C4-2B (cell line): ENCODE data around the gene ADAMTS16.

ENCODE experiments used
- ZFX ChIP-seq: fragments of 450-650 bp; IDR thresholded peaks from 2 replicates; pipeline ENCODE4 v1.6.1; 2017
- TF ChIP-seq, protein P1 (sequence below): fragments of 450-650 bp; conservative IDR thresholded peaks from 2 replicates; pipeline ENCODE4 v1.5.1; 2017; ENCODE audit warnings: mild to moderate bottlenecking

DNA sequence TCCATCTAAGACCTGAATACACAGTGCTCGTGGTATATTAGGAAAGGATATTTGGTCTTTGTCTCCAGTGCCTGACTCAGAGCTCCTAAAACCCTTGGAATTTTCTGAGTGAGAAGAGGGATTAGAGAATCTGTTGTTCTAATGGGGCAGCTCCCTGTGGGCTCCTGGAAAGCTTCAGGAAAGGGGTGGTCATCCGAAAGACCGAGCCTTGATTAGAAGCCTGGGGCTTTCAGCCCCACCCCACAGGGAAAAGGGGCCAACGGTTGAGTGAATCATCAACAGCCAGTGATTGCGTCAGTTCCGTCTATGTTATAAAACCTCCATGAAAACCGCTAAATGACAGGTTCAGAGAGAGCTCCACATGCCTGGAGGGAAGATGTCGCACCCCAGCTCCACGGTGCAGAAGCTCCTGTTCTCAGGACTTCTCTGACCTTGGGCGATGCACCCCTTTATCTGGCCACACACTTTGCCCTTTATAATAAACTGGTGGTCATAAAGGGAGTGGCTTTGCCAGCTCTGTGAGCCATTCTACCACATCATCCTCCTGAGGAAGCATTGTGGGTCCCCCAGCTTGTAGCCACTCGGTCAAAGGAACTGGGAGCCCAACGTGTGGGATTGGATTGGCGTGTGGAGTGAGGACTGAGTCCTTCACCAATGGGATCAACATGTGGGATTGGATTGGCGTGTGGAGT is 211.3 kb downstream of the ADAMTS16 start:
- TF ChIP-seq, protein P1, sequence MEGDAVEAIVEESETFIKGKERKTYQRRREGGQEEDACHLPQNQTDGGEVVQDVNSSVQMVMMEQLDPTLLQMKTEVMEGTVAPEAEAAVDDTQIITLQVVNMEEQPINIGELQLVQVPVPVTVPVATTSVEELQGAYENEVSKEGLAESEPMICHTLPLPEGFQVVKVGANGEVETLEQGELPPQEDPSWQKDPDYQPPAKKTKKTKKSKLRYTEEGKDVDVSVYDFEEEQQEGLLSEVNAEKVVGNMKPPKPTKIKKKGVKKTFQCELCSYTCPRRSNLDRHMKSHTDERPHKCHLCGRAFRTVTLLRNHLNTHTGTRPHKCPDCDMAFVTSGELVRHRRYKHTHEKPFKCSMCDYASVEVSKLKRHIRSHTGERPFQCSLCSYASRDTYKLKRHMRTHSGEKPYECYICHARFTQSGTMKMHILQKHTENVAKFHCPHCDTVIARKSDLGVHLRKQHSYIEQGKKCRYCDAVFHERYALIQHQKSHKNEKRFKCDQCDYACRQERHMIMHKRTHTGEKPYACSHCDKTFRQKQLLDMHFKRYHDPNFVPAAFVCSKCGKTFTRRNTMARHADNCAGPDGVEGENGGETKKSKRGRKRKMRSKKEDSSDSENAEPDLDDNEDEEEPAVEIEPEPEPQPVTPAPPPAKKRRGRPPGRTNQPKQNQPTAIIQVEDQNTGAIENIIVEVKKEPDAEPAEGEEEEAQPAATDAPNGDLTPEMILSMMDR = no peak
- no peak for TF ChIP-seq ZFX
